HTR-8/SVneo (cell line): Measurements from ENCODE around the gene JAK1.

Experiments
- DNase-seq: peaks from one replicate; pipeline ENCODE4 v3.0.0; 2011; ENCODE audit warnings: low spot score, mixed read lengths; ENCODE audit not compliant: insufficient read length
- FAIRE-seq: peaks from 2 replicates; lab custom pipeline; 2011; peaks lifted over from hg19 to GRCh38; lab: Jason Lieb, UNC

Gene JAK1

DNA sequence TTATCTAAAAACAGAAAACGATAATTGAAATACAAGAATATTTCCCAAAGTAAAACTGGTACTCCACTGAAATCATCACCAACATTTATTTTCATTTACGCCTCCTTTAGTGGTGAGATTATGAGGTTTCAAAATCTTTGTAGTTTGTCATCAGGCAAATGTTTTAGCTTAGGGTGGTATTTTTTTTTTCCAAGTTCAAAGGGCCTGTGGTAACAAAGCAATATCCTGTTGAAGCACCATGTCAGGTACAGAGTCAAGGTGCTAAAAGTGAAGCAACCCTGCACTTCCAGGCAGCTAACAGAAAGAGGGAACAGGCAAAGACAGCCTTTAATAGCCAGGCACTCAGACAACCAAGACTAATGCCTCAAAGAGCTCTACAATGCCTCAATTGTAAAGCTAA is 89.2 kb downstream of the JAK1 start:
- DNase-seq: no peak
- FAIRE-seq: no peak

DNA sequence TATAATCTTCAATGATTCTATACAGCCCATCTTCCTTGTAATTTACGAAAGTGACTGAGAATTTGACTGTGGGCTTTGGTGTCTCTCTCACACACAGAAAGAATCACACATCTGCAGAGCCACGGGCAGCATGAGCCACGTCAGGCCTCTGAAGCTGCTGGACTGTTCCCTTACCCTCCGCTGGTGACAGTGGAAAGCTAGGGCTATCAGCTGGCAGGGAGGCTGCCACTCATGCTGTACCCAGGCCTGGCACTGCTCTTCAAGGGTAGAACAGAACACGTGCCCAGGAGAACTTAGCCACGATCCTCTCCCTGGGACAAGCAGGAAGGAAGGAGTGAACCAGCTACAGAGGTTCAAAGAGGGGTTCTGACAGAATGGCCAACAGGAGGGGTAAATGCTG is 90.7 kb downstream of the JAK1 start:
- DNase-seq (no peak), FAIRE-seq (no peak)

DNA sequence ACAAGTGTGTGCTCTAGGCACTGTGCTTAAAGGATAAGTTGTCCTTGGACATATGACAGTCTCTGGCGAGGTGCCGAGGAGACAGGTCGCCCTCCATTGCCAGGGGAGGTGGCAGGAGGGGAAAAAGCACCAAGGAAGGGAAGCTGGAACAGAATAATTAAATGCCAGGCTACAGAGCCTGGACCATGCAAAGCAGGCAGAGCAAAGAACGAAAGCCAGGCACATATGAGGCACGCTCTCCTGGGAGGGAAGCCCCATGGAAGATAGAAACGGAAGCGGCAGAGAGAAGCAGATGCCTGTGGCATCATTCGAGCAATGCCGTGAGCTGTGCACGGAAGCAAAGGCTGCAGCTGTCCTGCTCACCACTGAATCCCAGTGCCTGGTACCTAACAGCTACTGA is 91.2 kb downstream of the JAK1 start:
- DNase-seq (no peak), FAIRE-seq (no peak)

GRCh38 chr1:64874666-64875065 is 91.7 kb downstream of the JAK1 start:
- FAIRE-seq (no peak), DNase-seq (no peak)

DNA sequence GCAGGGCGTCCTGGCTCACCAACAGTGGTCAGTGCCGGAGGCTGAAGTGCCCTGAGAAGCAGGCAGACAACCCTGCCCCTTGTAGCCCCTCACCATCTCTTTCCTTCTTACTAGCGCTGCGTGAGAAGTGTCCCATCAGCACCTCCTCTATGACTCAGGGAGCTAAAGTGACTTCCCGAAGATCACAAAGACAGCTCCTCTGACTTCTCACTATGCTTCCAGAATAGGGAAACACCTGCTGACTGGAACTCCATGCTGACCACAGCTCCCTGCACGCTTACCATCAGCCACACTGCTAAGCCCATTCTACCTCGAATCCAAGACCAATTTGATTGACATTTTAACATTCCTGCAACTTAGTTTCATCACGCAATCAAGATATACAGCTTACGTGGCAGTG is 92.8 kb downstream of the JAK1 start:
- DNase-seq: no peak
- no peak for FAIRE-seq

DNA sequence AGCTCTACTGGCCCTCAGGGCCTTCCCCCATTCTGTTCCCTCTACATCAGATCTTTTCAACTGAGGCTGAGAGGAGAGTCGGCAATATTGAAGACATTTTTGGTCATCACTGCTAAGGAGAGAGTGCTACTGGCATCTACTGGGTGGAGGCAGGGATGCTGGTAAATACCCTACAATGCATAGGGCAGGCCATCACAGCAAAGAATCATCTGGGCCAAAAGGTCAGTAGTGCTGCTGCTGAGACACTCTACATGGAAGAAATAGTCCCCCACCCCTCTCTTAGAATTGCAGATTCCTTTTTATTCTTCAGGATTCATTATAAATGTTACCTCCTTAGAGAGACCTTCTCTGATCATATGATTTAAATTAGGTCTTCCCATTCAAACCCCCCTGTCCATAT is 94.3 kb downstream of the JAK1 start:
- DNase-seq: no peak
- no peak for FAIRE-seq

- FAIRE-seq (no peak), DNase-seq (no peak)
Measured at GRCh38 chr1:64871256-64871655, 95.1 kb downstream of the JAK1 start.

DNA sequence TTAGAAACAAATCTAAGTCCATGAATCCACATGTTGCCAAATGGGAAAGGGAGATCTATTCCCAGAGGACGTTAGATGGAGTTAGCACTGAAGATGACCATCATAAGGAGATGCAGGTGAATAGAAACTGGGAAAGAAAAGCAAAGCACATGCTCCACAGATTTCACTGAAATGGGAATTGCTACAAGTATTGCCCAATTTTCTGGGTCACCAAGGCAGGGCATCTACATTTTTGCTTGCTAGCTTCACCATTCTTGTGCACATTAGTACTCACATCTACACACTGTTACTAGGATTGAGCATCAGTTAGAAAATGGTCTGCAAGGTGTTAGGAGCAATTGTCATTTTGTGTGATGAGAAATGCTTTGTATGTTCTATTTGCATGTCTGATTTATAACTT is 99.1 kb downstream of the JAK1 start:
- no peak for DNase-seq
- FAIRE-seq: no peak

- DNase-seq (no peak), FAIRE-seq (no peak)
Measured at GRCh38 chr1:64866689-64867088, 99.7 kb downstream of the JAK1 start.

DNA sequence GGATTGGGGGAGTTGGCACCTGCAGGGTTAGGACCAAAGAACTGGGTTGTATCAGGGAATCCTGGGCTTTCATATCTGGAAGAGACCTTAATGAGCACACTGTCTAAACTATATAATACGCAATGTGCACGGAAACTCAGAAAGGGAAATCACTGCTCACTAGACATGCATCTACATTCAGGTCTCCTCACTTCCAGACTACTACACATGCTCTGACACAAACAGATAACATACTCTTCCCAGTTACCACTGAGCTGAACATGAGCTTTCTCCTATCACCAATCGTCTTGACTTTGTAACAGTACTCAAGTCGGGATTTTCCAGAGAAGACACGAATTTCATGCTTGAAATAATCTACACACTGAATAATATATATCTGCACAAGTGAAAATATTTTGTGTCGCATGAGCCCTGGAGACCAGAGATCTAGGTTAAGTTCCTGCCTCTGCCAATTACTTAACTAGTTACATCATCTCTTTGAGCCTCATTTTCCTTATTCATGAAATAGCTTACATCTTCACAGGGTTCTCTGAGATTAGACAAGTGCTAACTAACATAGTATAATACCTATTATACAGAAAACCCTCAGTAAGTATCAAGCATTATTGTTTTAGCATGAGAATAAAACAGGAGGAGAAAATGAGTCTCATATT is 101.1 kb downstream of the JAK1 start:
- FAIRE-seq: no peak
- DNase-seq: no peak

DNA sequence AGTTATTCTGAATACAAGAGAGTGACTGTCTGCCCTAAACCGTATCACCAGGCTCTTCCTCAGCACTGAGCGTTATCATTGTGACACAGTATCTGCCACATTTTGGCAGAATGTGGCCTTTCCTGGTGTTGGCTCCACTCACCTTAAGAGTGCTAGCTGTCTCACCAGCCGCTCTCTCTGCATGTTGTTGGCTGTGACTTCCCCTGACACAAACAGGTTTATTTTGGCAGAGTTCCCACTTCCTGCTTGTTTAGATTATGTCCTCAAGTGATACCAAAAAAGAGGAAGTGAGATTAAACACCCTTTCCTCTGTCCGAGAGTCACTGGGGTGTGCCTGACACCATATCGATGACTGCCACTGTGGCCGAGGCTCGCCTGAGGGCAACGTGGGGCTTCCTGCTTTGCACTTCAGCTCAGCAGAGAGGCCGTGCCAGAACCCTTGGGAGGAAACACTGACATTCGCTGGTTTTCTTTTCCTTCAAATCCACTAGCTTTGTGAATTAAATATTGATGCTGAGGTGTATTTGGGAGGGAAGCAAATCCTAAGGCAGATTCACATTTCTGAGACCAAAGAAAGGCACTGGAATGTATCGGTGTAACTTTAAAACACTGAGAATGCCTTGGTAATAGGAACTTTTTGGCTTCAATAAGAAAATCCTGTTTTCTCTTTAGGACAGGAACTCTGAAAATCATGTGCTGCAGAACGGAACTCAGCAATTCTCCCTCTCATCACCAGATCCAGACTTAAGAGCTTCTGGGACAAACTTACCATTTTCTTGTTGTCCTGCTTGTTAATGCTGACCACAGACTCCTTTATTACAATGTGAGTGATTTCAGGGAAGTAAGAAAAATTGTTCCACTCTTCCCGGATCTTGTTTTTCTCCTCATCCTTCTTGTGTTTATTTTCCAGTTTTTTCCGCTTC is 102.1 kb downstream of the JAK1 start:
- FAIRE-seq: no peak
- DNase-seq: no peak

GRCh38 chr1:64861611-64862010 is 104.7 kb downstream of the JAK1 start:
- peak; percentile 34 for DNase-seq
- no peak for FAIRE-seq

DNA sequence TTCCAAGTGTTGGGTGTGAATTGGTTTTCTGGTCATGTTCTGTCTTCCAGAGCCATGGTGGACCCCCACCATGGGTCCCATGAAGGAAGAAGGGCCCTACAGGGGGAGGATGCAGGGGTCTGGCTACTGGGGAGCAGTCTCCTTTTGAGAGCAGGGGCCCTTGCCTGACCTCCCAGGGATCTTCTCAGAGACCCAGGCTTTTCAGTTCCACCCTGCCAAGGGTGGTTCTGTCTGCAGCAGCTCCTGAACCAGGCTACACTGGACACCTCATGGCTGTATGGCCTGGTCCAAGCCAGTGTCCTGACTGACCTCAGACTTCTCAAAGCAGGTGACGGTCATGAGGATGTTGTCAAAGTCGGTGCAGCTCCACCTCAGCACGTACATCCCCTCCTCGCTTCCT is 109.0 kb downstream of the JAK1 start:
- DNase-seq (no peak), FAIRE-seq (no peak)

DNA sequence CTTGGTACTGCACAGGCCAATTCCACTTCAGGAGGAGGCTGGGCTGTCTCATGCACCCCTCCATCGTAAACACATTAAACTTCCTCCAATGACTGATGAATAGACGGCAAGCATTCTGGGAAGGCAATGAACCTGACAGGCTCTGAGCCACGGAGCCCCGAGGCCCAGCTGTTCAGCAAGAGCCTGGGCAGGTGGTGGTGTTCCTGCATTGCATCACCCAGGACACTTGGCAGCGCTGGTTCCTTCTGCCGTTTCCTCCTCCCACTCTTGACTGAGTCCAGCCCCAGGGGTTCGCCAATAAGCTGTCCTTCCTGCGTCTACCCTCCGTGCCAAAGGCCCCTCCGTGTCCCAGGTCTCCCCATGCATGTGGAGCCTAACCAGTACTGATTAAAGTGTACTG is 109.8 kb downstream of the JAK1 start:
- DNase-seq (no peak), FAIRE-seq (no peak)

- FAIRE-seq (no peak), DNase-seq (no peak)
Measured at GRCh38 chr1:64855557-64855956, 110.8 kb downstream of the JAK1 start.

GRCh38 chr1:64854674-64855073 is 111.7 kb downstream of the JAK1 start:
- DNase-seq (no peak), FAIRE-seq (no peak)

GRCh38 chr1:64851664-64852063 is 114.7 kb downstream of the JAK1 start:
- FAIRE-seq (no peak), DNase-seq (no peak)

GRCh38 chr1:64850846-64851245 is 115.5 kb downstream of the JAK1 start:
- FAIRE-seq (no peak), DNase-seq (no peak)

DNA sequence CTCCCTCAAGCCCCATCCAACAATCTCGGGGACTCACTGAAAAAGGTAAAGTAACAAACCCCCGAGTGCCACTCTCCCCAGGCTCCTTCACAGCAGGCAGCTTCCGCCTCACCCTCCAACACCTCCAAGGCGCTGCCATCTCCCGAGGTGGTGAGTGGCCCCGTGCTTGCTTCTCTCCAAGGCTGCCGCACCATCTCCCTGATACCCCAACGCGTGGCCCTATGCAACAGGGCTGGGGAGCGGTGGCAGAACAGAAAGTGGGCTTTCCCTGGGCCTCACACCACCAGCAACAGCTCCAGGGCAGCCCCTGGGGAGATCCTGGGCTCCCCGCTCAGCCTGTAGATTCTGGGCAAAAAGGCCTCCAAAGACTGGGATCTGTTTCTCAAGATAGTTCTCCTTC is 116.4 kb downstream of the JAK1 start:
- DNase-seq (no peak), FAIRE-seq (no peak)

- DNase-seq: no peak
- no peak for FAIRE-seq
Measured at GRCh38 chr1:64848803-64849202, 117.5 kb downstream of the JAK1 start.

- no peak for DNase-seq
- FAIRE-seq: no peak
Measured at GRCh38 chr1:64848136-64848535, 118.2 kb downstream of the JAK1 start.

- no peak for FAIRE-seq
- no peak for DNase-seq
Measured at GRCh38 chr1:64847666-64848065, 118.7 kb downstream of the JAK1 start.
